Measurements from ENCODE around the gene ACOXL. TPM values are rescaled to one million over a fixed set of nuclear protein-coding genes. Genes with fewer than 3 reads are reported as not detected.

ACOXL gene
- polyA plus RNA-seq, 2 donors, result not detected

- no peak overlapping the region for H3K27ac ChIP-seq (ENCODE audit: low read depth in 2 of 2, low read length in 1 of 2)
- H3K27me3 ChIP-seq (ENCODE audit: control insufficient read depth in 1 of 2, insufficient read depth in 2 of 2, low read length in 2 of 2), result no peaks in the 10 kb centered on the region
- no peaks in the 10 kb centered on the region for H3K9me3 ChIP-seq (ENCODE audit: control insufficient read depth in 2 of 2, insufficient read depth in 1 of 2, low read depth in 1 of 2, low read length in 1 of 2)
- no peak overlapping the region for H3K4me3 ChIP-seq (ENCODE audit: low read depth in 1 of 2, low read length in 2 of 2)
- WGBS, 2 donors, result 39 to 40% methylated on average over 4 of the region's 4 CpGs
- no peaks in the 10 kb centered on the region for H3K36me3 ChIP-seq (ENCODE audit: control insufficient read depth in 2 of 2, insufficient read depth in 2 of 2, low read length in 1 of 2)
- no peaks in the 10 kb centered on the region for H3K4me1 ChIP-seq (ENCODE audit: control insufficient read depth in 2 of 2, insufficient read depth in 2 of 2, low read length in 1 of 2)
Measured at GRCh38 chr2:110993557-110994231, 261.3 kb downstream of the ACOXL start.

DNA sequence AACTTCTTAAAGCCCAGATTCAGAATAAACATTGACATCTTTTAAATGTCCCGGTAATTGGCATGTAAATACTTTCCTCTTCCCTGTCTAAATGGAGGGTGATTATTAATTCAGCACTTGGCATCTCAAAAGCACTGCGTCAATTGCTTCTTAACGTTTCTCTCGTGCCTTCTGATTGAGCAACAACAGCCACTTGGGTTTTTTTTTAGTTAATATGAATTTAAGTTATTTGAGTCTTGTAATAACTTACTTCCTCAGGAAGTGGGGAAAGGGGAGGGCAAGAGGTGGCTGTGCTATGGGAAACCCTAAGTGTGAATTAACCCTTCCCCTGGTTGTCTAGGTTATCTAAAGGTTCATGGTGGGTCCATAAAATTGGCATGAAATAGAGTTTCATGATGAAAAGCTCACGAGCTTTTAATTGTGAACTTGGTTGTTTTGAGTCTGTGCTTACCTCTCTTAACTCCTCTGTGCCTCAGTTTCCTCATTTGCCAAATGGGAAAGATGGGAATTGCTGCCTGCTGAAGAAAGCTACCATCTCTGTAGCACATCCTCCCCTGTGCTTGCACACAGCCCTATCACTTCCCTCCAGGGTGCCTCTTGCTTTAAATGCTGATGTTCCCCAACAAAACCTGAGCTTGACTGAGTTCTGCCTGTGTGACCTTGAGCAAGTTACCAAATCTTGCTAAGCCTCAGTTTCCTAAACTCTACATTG lies 262.0 kb downstream of the ACOXL start:
- Histone ChIP-seq H3K4me3 (ENCODE audit: low read depth in 1 of 2, low read length in 2 of 2) (no peak overlapping the region), H3K36me3 (ENCODE audit: control insufficient read depth in 2 of 2, insufficient read depth in 2 of 2, low read length in 1 of 2) (no peaks in the 10 kb centered on the region), H3K4me1 (ENCODE audit: control insufficient read depth in 2 of 2, insufficient read depth in 2 of 2, low read length in 1 of 2) (no peaks in the 10 kb centered on the region), H3K27ac (ENCODE audit: low read depth in 2 of 2, low read length in 1 of 2) (no peak overlapping the region), H3K27me3 (ENCODE audit: control insufficient read depth in 1 of 2, insufficient read depth in 2 of 2, low read length in 2 of 2) (no peaks in the 10 kb centered on the region), H3K9me3 (ENCODE audit: control insufficient read depth in 2 of 2, insufficient read depth in 1 of 2, low read depth in 1 of 2, low read length in 1 of 2) (no peaks in the 10 kb centered on the region)
- 19 to 24% methylated on average over 5 of the region's 5 CpGs for WGBS, 2 donors

DNA sequence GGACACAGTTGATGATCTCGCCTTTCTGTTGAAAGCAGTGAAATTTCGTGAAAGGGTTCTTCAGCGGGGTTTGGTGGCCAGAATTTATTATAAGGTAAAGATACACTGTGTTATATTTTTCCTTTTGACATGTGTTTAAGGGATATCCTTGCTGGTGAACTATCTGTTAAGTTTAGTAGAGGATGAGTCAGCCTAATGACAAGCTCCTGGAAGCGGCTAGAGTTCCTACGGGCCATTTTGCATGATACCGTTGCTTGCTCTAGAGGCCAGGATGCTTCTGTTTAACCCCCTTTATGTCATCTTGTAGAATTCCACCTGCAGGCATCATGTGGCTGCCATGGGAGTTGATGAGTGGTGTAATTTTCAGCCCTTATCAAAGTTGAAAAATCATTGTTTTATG lies 263.5 kb downstream of the ACOXL start:
- Histone ChIP-seq H3K9me3 (ENCODE audit: control insufficient read depth in 2 of 2, insufficient read depth in 1 of 2, low read depth in 1 of 2, low read length in 1 of 2) (no peaks in the 10 kb centered on the region), H3K4me3 (ENCODE audit: low read depth in 1 of 2, low read length in 2 of 2) (no peak overlapping the region), H3K36me3 (ENCODE audit: control insufficient read depth in 2 of 2, insufficient read depth in 2 of 2, low read length in 1 of 2) (no peaks in the 10 kb centered on the region), H3K27me3 (ENCODE audit: control insufficient read depth in 1 of 2, insufficient read depth in 2 of 2, low read length in 2 of 2) (no peaks in the 10 kb centered on the region), H3K4me1 (ENCODE audit: control insufficient read depth in 2 of 2, insufficient read depth in 2 of 2, low read length in 1 of 2) (no peaks in the 10 kb centered on the region), H3K27ac (ENCODE audit: low read depth in 2 of 2, low read length in 1 of 2) (no peak overlapping the region)
- 85 to 94% methylated on average over 6 of the region's 6 CpGs for WGBS, 2 donors

DNA sequence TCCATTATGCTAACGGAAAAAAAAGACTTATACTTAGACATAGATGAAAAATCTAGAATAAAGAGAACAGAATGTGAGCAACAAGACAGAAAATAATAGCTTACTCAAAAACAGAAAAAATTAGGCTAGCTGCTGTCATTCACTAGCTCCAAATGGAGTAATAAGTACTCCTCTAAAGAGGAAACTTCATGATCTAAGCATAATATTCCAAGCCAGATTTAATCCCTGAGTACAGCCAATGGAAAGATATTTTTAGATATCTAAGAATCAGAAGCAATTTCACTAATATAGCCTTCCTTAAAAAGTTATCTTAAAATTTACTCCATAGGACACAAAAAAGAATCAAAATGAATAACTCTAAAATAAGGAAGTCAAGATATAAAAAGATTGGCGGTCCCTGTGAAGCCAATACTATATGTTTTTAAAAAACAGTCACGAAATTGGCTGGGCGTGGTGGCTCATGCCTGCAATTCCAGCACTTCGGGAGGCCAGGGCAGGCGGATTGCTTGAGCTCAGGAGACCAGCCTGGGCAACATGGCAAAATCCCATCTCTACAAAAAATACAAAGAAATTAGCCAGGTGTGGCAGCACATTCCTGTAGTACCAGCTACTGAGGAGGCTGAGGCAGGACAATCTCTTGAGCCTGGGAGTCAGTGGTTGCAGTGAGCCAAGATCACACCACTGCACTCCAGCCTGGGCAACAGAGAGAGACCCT lies 265.1 kb downstream of the ACOXL start:
- Histone ChIP-seq H3K4me3 (ENCODE audit: low read depth in 1 of 2, low read length in 2 of 2) (no peak overlapping the region), H3K27ac (ENCODE audit: low read depth in 2 of 2, low read length in 1 of 2) (no peak overlapping the region), H3K27me3 (ENCODE audit: control insufficient read depth in 1 of 2, insufficient read depth in 2 of 2, low read length in 2 of 2) (no peaks in the 10 kb centered on the region), H3K9me3 (ENCODE audit: control insufficient read depth in 2 of 2, insufficient read depth in 1 of 2, low read depth in 1 of 2, low read length in 1 of 2) (no peaks in the 10 kb centered on the region), H3K4me1 (ENCODE audit: control insufficient read depth in 2 of 2, insufficient read depth in 2 of 2, low read length in 1 of 2) (no peaks in the 10 kb centered on the region), H3K36me3 (ENCODE audit: control insufficient read depth in 2 of 2, insufficient read depth in 2 of 2, low read length in 1 of 2) (no peaks in the 10 kb centered on the region)
- WGBS, 2 donors, result 55 to 65% methylated on average over 6 of the region's 6 CpGs

- Histone ChIP-seq H3K9me3 (ENCODE audit: control insufficient read depth in 2 of 2, insufficient read depth in 1 of 2, low read depth in 1 of 2, low read length in 1 of 2) (no peaks in the 10 kb centered on the region), H3K4me3 (ENCODE audit: low read depth in 1 of 2, low read length in 2 of 2) (no peak overlapping the region)
- 50 to 60% methylated on average over 4 of the region's 4 CpGs for WGBS, 2 donors
Measured at GRCh38 chr2:110998311-110998710, 265.9 kb downstream of the ACOXL start.

DNA sequence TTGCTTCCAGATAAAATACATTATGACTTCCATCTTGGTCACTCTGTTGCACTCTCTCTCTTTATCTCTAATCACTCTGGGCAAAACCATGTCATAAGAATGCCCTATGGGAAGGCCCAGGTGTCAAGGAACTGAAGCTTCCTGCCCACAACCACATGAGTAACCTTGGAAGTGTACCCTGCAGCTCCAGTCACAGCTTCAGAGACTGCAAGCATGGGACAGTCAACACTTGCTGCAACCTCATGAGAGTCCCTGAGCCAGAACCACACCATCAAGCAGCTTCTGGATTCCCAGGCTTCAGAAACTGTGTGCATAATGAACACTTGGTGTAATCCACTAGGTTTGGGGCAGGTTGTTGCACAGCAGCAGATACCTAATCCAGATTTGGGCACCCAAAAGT lies 267.3 kb downstream of the ACOXL start:
- no peaks in the 10 kb centered on the region for H3K9me3 ChIP-seq (ENCODE audit: control insufficient read depth in 2 of 2, insufficient read depth in 1 of 2, low read depth in 1 of 2, low read length in 1 of 2)
- H3K27me3 ChIP-seq (ENCODE audit: control insufficient read depth in 1 of 2, insufficient read depth in 2 of 2, low read length in 2 of 2), result peaks cover 0 to 3% of the 10 kb centered on the region in 2 donors
- no peaks in the 10 kb centered on the region for H3K4me1 ChIP-seq (ENCODE audit: control insufficient read depth in 2 of 2, insufficient read depth in 2 of 2, low read length in 1 of 2)
- H3K27ac ChIP-seq (ENCODE audit: low read depth in 2 of 2, low read length in 1 of 2), result no peak overlapping the region
- no peaks in the 10 kb centered on the region for H3K36me3 ChIP-seq (ENCODE audit: control insufficient read depth in 2 of 2, insufficient read depth in 2 of 2, low read length in 1 of 2)
- H3K4me3 ChIP-seq (ENCODE audit: low read depth in 1 of 2, low read length in 2 of 2), result no peak overlapping the region

More at GRCh38 chr2:110998311-110998710, 265.9 kb downstream of the ACOXL start:
- Histone ChIP-seq H3K27me3 (ENCODE audit: control insufficient read depth in 1 of 2, insufficient read depth in 2 of 2, low read length in 2 of 2) (no peaks in the 10 kb centered on the region), H3K27ac (ENCODE audit: low read depth in 2 of 2, low read length in 1 of 2) (no peak overlapping the region), H3K36me3 (ENCODE audit: control insufficient read depth in 2 of 2, insufficient read depth in 2 of 2, low read length in 1 of 2) (no peaks in the 10 kb centered on the region), H3K4me1 (ENCODE audit: control insufficient read depth in 2 of 2, insufficient read depth in 2 of 2, low read length in 1 of 2) (no peaks in the 10 kb centered on the region)

GRCh38 chr2:111005307-111005706 lies 272.9 kb downstream of the ACOXL start:
- no peak overlapping the region for H3K4me3 ChIP-seq (ENCODE audit: low read depth in 1 of 2, low read length in 2 of 2)
- H3K27me3 ChIP-seq (ENCODE audit: control insufficient read depth in 1 of 2, insufficient read depth in 2 of 2, low read length in 2 of 2), result peaks cover 0 to 4% of the 10 kb centered on the region in 2 donors
- WGBS, 2 donors, result 86 to 92% methylated on average over 3 of the region's 3 CpGs
- H3K4me1 ChIP-seq (ENCODE audit: control insufficient read depth in 2 of 2, insufficient read depth in 2 of 2, low read length in 1 of 2), result no peaks in the 10 kb centered on the region
- H3K36me3 ChIP-seq (ENCODE audit: control insufficient read depth in 2 of 2, insufficient read depth in 2 of 2, low read length in 1 of 2), result no peaks in the 10 kb centered on the region
- H3K9me3 ChIP-seq (ENCODE audit: control insufficient read depth in 2 of 2, insufficient read depth in 1 of 2, low read depth in 1 of 2, low read length in 1 of 2), result no peaks in the 10 kb centered on the region
- H3K27ac ChIP-seq (ENCODE audit: low read depth in 2 of 2, low read length in 1 of 2), result no peak overlapping the region

DNA sequence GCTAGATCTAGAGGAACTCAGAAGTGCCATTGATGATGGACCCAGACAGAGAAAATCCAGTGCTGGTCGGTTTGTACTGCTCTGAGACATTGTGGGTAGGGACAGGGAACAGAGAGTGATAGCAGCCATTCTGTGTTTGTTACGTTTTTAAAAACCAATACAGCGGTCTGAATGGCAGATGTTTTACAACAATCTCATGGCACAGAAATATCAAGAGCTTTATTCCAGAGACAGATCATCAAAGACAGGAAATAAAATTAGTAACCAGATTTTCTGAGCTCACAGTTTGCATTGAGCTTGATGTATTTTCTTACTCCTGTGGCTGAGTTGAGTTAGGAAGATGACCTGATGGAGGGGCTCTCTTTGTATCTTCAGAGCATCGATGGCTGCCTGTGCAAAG lies 273.4 kb downstream of the ACOXL start:
- 80 to 84% methylated on average over 4 of the region's 4 CpGs for WGBS, 2 donors
- Histone ChIP-seq H3K27me3 (ENCODE audit: control insufficient read depth in 1 of 2, insufficient read depth in 2 of 2, low read length in 2 of 2) (peaks cover 0 to 4% of the 10 kb centered on the region in 2 donors), H3K4me1 (ENCODE audit: control insufficient read depth in 2 of 2, insufficient read depth in 2 of 2, low read length in 1 of 2) (no peaks in the 10 kb centered on the region), H3K27ac (ENCODE audit: low read depth in 2 of 2, low read length in 1 of 2) (no peak overlapping the region), H3K36me3 (ENCODE audit: control insufficient read depth in 2 of 2, insufficient read depth in 2 of 2, low read length in 1 of 2) (no peaks in the 10 kb centered on the region), H3K9me3 (ENCODE audit: control insufficient read depth in 2 of 2, insufficient read depth in 1 of 2, low read depth in 1 of 2, low read length in 1 of 2) (no peaks in the 10 kb centered on the region), H3K4me3 (ENCODE audit: low read depth in 1 of 2, low read length in 2 of 2) (no peak overlapping the region)

GRCh38 chr2:111007757-111008688 lies 275.6 kb downstream of the ACOXL start:
- 71 to 76% methylated on average over 7 of the region's 7 CpGs for WGBS, 2 donors

More at GRCh38 chr2:111007757-111008688, 275.6 kb downstream of the ACOXL start:
- H3K36me3 ChIP-seq (ENCODE audit: control insufficient read depth in 2 of 2, insufficient read depth in 2 of 2, low read length in 1 of 2), result no peaks in the 10 kb centered on the region
- H3K4me3 ChIP-seq (ENCODE audit: low read depth in 1 of 2, low read length in 2 of 2), result no peak overlapping the region
- no peaks in the 10 kb centered on the region for H3K4me1 ChIP-seq (ENCODE audit: control insufficient read depth in 2 of 2, insufficient read depth in 2 of 2, low read length in 1 of 2)
- H3K27ac ChIP-seq (ENCODE audit: low read depth in 2 of 2, low read length in 1 of 2), result no peak overlapping the region
- peaks cover 0 to 4% of the 10 kb centered on the region in 2 donors for H3K27me3 ChIP-seq (ENCODE audit: control insufficient read depth in 1 of 2, insufficient read depth in 2 of 2, low read length in 2 of 2)
- H3K9me3 ChIP-seq (ENCODE audit: control insufficient read depth in 2 of 2, insufficient read depth in 1 of 2, low read depth in 1 of 2, low read length in 1 of 2), result no peaks in the 10 kb centered on the region

All from esophagus (tissue), 2 donors.